Measurements from ENCODE around the gene STIMATE. TPM values are rescaled to one million over a fixed set of nuclear protein-coding genes. Genes with fewer than 3 reads are reported as not detected.
A peak's percentile ranks its signal among the peaks of the same experiment; 100 is the strongest.

Gene STIMATE
- total and polyA plus RNA-seq, 12 donors, result 4.0 to 9.7 (median 6.9) TPM

- DNase-seq, result peak; percentile 36 to 62
- Histone ChIP-seq H3K4me3 (peak overlapping the region in 2 of 10 donors; percentile 47 to 49), H3K27me3 (no peaks in the 10 kb centered on the region), H3K27ac (peak overlapping the region in 9 of 10 donors; percentile 5 to 89 (median 72)), H3K4me1 (peaks cover 15 to 61% (median 36%) of the 10 kb centered on the region in 9 donors), H3K36me3 (peaks cover 0 to 45% (median 0%) of the 10 kb centered on the region in 9 donors), H3K9me3 (no peaks in the 10 kb centered on the region)
- intact Hi-C loops (cut with DNase I), result loop anchor here in 1 of 10 donors (5.0 kb wide), 1 partner anchor 236 kb away; no protein-coding TSS in a partner anchor
- 70 to 74% methylated on average over 8 of the region's 8 CpGs for WGBS, 2 donors
- TF ChIP-seq, protein P1, sequence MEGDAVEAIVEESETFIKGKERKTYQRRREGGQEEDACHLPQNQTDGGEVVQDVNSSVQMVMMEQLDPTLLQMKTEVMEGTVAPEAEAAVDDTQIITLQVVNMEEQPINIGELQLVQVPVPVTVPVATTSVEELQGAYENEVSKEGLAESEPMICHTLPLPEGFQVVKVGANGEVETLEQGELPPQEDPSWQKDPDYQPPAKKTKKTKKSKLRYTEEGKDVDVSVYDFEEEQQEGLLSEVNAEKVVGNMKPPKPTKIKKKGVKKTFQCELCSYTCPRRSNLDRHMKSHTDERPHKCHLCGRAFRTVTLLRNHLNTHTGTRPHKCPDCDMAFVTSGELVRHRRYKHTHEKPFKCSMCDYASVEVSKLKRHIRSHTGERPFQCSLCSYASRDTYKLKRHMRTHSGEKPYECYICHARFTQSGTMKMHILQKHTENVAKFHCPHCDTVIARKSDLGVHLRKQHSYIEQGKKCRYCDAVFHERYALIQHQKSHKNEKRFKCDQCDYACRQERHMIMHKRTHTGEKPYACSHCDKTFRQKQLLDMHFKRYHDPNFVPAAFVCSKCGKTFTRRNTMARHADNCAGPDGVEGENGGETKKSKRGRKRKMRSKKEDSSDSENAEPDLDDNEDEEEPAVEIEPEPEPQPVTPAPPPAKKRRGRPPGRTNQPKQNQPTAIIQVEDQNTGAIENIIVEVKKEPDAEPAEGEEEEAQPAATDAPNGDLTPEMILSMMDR (IDR thresholded peaks at IDR 0.05), result no peak
- ATAC-seq, result peak; percentile 48 to 86 (median 74)
Measured at GRCh38 chr3:52835766-52836470, 61.4 kb downstream of the STIMATE start.

DNA sequence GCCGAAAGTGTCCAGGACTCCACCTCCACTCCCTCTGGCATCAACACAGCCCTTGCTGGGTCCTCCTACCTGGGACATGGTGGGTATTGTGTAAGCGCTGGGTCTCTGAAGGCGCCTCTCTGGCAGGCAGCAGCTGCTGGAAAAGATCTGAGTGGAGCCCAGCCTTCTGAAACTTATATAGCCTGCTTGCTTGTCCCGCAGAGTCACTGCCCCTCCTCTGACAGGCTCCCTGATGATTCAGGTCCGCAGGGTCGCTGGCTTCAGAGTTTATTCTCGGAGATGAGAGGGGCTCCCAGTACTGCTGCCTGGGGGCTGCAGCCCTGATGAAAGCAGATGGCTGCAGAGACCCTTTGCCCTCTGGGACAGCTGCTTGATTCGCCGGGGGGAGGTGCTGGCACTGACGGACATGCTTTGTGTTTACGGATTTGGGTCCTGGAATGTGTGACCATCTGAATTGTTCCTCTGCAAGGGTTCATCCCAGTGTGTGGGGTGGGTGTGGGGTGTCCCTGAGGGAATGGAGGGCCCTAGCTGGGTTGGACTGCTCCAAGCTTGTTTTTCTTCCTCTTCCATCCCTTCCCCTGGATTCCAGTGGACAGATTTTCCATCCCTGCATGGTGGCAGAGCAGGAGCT, 62.4 kb downstream of the STIMATE start, which contains the start of gene MUSTN1:
MUSTN1 (minus strand) TSS at position 149 of the 631 bp plus-strand sequence; CDS start at position 78, 71 bp downstream.
- intact Hi-C loops (cut with DNase I), result loop anchor here in 2 of 10 donors (5.0 kb wide), 2 partner anchors 63 to 237 kb away; partner anchors contain the start of gene NEK4 (in 1 of the 2)
- peaks cover 0 to 36% (median 0%) of the 10 kb centered on the region in 9 donors for H3K36me3 ChIP-seq
- peak; percentile 28 to 34 for DNase-seq
- no peaks in the 10 kb centered on the region for H3K9me3 ChIP-seq
- peak within 1 kb of the TSS; percentile 5 to 89 (median 70) for H3K27ac ChIP-seq
- ATAC-seq, result peak; percentile 18 to 66 (median 48)
- H3K4me1 ChIP-seq, result peaks cover 15 to 64% (median 44%) of the 10 kb centered on the region in 9 donors
- peak within 1 kb of the TSS in 9 of 10 donors; percentile 16 to 49 (median 28) for H3K4me3 ChIP-seq
- TF ChIP-seq, protein P1 (IDR thresholded peaks at IDR 0.05), result no peak
- H3K27me3 ChIP-seq, result no peaks in the 10 kb centered on the region
- WGBS, 2 donors, result 35% methylated on average over 11 of the region's 11 CpGs

DNA sequence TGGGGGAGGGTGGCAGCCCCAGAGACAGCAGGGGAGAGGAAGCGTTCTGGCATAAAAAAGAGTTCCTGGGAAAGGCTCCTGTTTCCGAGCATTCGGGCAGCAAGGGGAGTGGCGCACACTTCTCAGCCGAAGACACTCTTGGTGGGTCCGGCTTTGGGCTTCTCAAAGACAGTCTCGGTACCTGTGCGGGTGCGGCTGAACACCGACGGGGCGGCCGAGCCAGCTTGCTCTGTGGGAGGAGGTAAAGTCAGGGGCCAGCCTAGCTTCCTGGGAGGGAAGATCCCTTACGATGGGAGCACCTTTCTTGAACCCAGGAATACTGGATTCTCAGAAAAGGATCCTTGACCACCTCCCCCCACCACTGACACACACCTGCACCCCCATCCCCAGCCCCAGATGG, 64.1 kb downstream of the STIMATE start:
- peaks cover 15 to 64% (median 38%) of the 10 kb centered on the region in 9 donors for H3K4me1 ChIP-seq
- H3K36me3 ChIP-seq, result peaks cover 0 to 22% (median 0%) of the 10 kb centered on the region in 9 donors
- H3K4me3 ChIP-seq, result peak overlapping the region in 3 of 10 donors; percentile 36 to 49 (median 47)
- peak overlapping the region in 2 of 10 donors; percentile 84 to 89 for H3K27ac ChIP-seq
- intact Hi-C loops (cut with DNase I), result loop anchor here in 1 of 10 donors (5.0 kb wide), 1 partner anchor 61 kb away; the partner anchor contains the start of gene NEK4
- TF ChIP-seq, protein P1 (IDR thresholded peaks at IDR 0.05), result no peak
- H3K27me3 ChIP-seq, result no peaks in the 10 kb centered on the region
- WGBS, 2 donors, result 91 to 96% methylated on average over 14 of the region's 14 CpGs
- no peak for DNase-seq
- no peaks in the 10 kb centered on the region for H3K9me3 ChIP-seq
- no peak for ATAC-seq
